Activated B cell treated with CpG ODN at 0.5 μM for 24 hours (primary cell): Measurements from ENCODE around the gene STAMBPL1. TPM values are rescaled to one million over a fixed set of nuclear protein-coding genes. Genes with fewer than 3 reads are reported as not detected.

Experiments used
- ATAC-seq: fragments of 200-7000 bp; cut with Tn5 transposase; one replicate; pipeline ENCODE4 v1.10.0; 2021; ENCODE audit warnings: low read depth, mild to moderate bottlenecking, moderate library complexity
- CTCF ChIA-PET: fragments of 350-600 bp; sonication (Branson Sonifier 250); formaldehyde crosslinking; loops from one replicate; lab custom pipeline; 2021; ENCODE audit warnings: antibody characterized with exemption; lab: Charles Lee
- POLR2A ChIA-PET: fragments of 350-600 bp; sonication (Branson Sonifier 250); formaldehyde crosslinking; loops from one replicate; lab custom pipeline; 2021; ENCODE audit warnings: antibody characterized with exemption; lab: Charles Lee
- DNase-seq: peaks from one replicate; pipeline ENCODE4 v3.0.0; 2022
- H3K27ac Mint-ChIP-seq: one replicate; pipeline ENCODE4 v1.8.0; 2020; ENCODE audit warnings: mixed read lengths
- H3K27me3 Mint-ChIP-seq: one replicate; pipeline ENCODE4 v1.8.0; 2021; ENCODE audit warnings: mixed read lengths
- H3K36me3 Mint-ChIP-seq: one replicate; pipeline ENCODE4 v1.8.0; 2021; ENCODE audit warnings: low read depth, mixed read lengths
- H3K4me1 Mint-ChIP-seq: one replicate; pipeline ENCODE4 v1.8.0; 2021; ENCODE audit warnings: mixed read lengths
- H3K4me3 Mint-ChIP-seq: one replicate; pipeline ENCODE4 v1.8.0; 2020; ENCODE audit warnings: mild to moderate bottlenecking, mixed read lengths
- H3K9me3 Mint-ChIP-seq: one replicate; pipeline ENCODE4 v1.8.0; 2020; ENCODE audit warnings: mixed read lengths
- CTCF ChIP-seq: fragments of 200-600 bp; IDR thresholded peaks from one replicate; pipeline ENCODE4 v1.8.0; 2022; ENCODE audit warnings: antibody characterized with exemption, mild to moderate bottlenecking
- intact Hi-C: fragments of 100-400 bp; cut with micrococcal nuclease; formaldehyde crosslinking; loops from one replicate; pipeline ENCODE4 v1.15.1; 2024
- total RNA-seq: library from RNA; stranded (reverse); gene quantifications from 2 replicates; pipeline ENCODE4 v1.2.3, GENCODE V29; 2022

STAMBPL1 gene
- total RNA-seq, 1 donor from 2014 or later, result 44.5 TPM

DNA sequence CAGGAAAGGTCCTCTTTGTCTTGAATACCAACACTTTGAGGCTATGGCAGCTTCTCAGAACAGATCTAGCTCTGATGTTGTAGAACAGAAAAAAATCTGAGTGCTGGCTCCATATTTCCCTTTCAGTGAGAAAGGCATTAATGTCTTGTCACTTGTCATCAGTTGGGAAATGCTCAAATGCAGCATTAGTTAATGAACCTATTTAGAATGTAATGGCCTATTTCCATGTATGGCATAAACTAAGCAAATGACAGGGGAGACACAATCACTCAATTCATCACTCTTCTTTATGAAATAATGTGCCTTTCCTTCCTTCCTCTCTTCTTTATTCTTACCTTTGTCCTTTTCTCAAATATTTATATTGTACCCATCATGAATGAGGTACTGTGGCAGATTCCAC, 5.0 kb upstream of the STAMBPL1 start:
- Mint-ChIP-seq H3K9me3 (no peaks in the 10 kb centered on the region), H3K27me3 (no peaks in the 10 kb centered on the region), H3K36me3 (peaks cover 2% of the 10 kb centered on the region), H3K27ac (no peak overlapping the region), H3K4me1 (peaks cover 10% of the 10 kb centered on the region), H3K4me3 (no peak overlapping the region)
- POLR2A ChIA-PET, result no interaction called here
- ATAC-seq (no peak), DNase-seq (no peak)
- intact Hi-C loops, result no loop called here
- TF ChIP-seq CTCF, result no peak
- CTCF ChIA-PET, result interaction anchor here (0.7 kb wide), 1 partner anchor 39 kb away, joined by 3 read pairs; no protein-coding TSS in a partner anchor

- no peak for DNase-seq
- ChIA-PET POLR2A (no interaction called here), CTCF (no interaction called here)
- no peaks in the 10 kb centered on the region for H3K9me3 Mint-ChIP-seq
- no peak for TF ChIP-seq CTCF
- intact Hi-C loops, result no loop called here
- peaks cover 10% of the 10 kb centered on the region for H3K36me3 Mint-ChIP-seq
- H3K4me1 Mint-ChIP-seq, result peaks cover 21% of the 10 kb centered on the region
- no peaks in the 10 kb centered on the region for H3K27me3 Mint-ChIP-seq
- ATAC-seq, result no peak
- H3K4me3 Mint-ChIP-seq, result no peak overlapping the region
- H3K27ac Mint-ChIP-seq, result no peak overlapping the region
Observed at GRCh38 chr10:88877298-88877697, 2.7 kb upstream of the STAMBPL1 start.

DNA sequence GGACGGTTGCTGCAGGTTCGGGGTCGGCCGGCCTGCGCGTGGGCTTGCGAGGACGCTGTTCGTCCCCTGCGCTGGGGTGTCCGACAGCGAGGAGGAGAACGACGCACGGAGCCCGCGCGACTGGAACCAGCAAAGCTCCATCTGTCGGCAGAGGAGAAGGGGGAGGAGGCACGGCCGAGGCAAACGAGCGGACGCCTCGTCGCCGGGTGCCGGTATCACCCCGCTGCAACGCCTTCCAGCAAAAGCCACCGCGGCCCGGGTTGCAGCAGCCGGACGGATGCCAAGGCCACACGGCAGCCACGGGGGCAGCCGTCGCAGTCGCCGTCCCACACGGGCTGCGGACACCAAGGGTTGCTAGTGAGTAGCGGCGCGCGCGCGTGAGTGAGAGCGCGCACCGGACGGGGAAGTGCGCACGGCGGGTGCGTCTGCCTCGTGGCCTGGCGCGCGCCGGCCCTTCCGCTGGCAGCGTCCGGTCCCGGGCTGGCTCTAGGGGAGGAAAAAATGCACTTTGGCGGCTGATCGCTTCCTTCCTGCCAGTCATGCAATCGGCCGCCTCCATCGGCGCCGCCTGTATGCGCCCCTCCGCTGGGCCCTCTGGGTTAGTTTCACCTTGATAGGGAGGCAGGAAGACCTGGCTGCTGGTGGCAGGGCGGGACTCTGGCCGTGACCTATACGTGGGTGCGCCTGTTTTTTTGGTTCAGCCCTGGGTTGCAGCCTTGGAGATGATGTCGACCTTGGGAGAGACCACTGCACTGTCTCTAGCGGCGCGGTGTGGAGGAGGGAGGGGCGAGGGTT, 434 bp downstream of the STAMBPL1 start:
- TF ChIP-seq CTCF, result no peak
- H3K27me3 Mint-ChIP-seq, result no peaks in the 10 kb centered on the region
- DNase-seq (peak; percentile 77), ATAC-seq (peak; percentile 71)
- H3K4me3 Mint-ChIP-seq, result peak overlapping the region; percentile 96
- POLR2A ChIA-PET, result interaction anchor here (0.6 to 13.3 kb wide), 24 partner anchors 8 to 1082 kb away, joined by 3 to 294 read pairs (median 4); partner anchors contain the start of genes FAS, IFIT5 and LIPA
- intact Hi-C loops, result loop anchor here (1.0 to 5.0 kb wide), 10 partner anchors 10 to 1063 kb away; partner anchors contain the start of genes FAS, KIF20B, KLLN and PTEN
- H3K9me3 Mint-ChIP-seq, result no peaks in the 10 kb centered on the region
- peaks cover 52% of the 10 kb centered on the region for H3K4me1 Mint-ChIP-seq
- peak overlapping the region; percentile 99 for H3K27ac Mint-ChIP-seq
- CTCF ChIA-PET, result interaction anchor here (0.7 to 2.3 kb wide), 14 partner anchors 8 to 337 kb away, joined by 3 to 15 read pairs (median 5); no protein-coding TSS in a partner anchor
- H3K36me3 Mint-ChIP-seq, result peaks cover 14% of the 10 kb centered on the region

GRCh38 chr10:88881320-88881719, 1.3 kb downstream of the STAMBPL1 start:
- ATAC-seq, result no peak
- H3K9me3 Mint-ChIP-seq, result no peaks in the 10 kb centered on the region
- no peak for TF ChIP-seq CTCF
- H3K4me3 Mint-ChIP-seq, result peak overlapping the region; percentile 96
- no peak for DNase-seq
- H3K36me3 Mint-ChIP-seq, result peaks cover 14% of the 10 kb centered on the region
- intact Hi-C loops, result loop anchor here (2.0 to 5.0 kb wide), 5 partner anchors 43 to 1019 kb away; partner anchors contain the start of genes FAS, KIF20B, KLLN and PTEN
- no peaks in the 10 kb centered on the region for H3K27me3 Mint-ChIP-seq
- ChIA-PET POLR2A (interaction anchor here (0.9 to 13.3 kb wide), 8 partner anchors 12 to 447 kb away, joined by 3 to 294 read pairs (median 10); partner anchors contain the start of genes FAS, IFIT3 and LIPA), CTCF (interaction anchor here (1.5 to 1.9 kb wide), 4 partner anchors 20 to 53 kb away, joined by 3 to 14 read pairs (median 7); no protein-coding TSS in a partner anchor)
- H3K4me1 Mint-ChIP-seq, result peaks cover 60% of the 10 kb centered on the region
- peak overlapping the region; percentile 99 for H3K27ac Mint-ChIP-seq
